Osteoblast (primary cell): Measurements from ENCODE around the gene GRIN3B. TPM values are rescaled to one million over a fixed set of nuclear protein-coding genes. Genes with fewer than 3 reads are reported as not detected.
A peak's percentile ranks its signal among the peaks of the same experiment; 100 is the strongest.
"Not testable (repeated sequence)": the region's sequence is repeated elsewhere in the genome, so short reads cannot be mapped to it uniquely, and the experiment has no call there.

ENCODE experiments used
- DNase-seq: peaks from one replicate; pipeline ENCODE4 v3.0.0; 2011; ENCODE audit warnings: low spot score, mixed read lengths; ENCODE audit not compliant: insufficient read length; ENCODE audit errors: missing footprints
- H2AFZ ChIP-seq: 2 replicates; pipeline ENCODE4 v1.6.0; 2011; ENCODE audit warnings: mild to moderate bottlenecking, low read length
- H3K27ac ChIP-seq: 2 replicates; pipeline ENCODE4 v1.5.1; 2011; ENCODE audit warnings: mild to moderate bottlenecking, low read depth, low read length, moderate library complexity
- H3K27me3 ChIP-seq: 2 replicates; pipeline ENCODE4 v1.6.0; 2012; ENCODE audit warnings: mild to moderate bottlenecking, control low read depth, inconsistent platforms, low read length, moderate library complexity; ENCODE audit not compliant: insufficient read depth
- H3K36me3 ChIP-seq: 2 replicates; pipeline ENCODE4 v1.5.1; 2011; ENCODE audit warnings: mild to moderate bottlenecking, low read length, control low read depth, moderate library complexity; ENCODE audit not compliant: insufficient read depth
- H3K4me1 ChIP-seq: 2 replicates; pipeline ENCODE4 v1.5.1; 2011; ENCODE audit warnings: mild to moderate bottlenecking, low read length, control low read depth, moderate library complexity; ENCODE audit not compliant: insufficient read depth
- H3K4me2 ChIP-seq: 2 replicates; pipeline ENCODE4 v1.6.0; 2011; ENCODE audit warnings: mild to moderate bottlenecking, low read length; ENCODE audit not compliant: insufficient read depth
- H3K4me3 ChIP-seq: fragments of 200-600 bp; sonication (generic); 3 replicates; pipeline ENCODE4 v1.5.1; 2012; ENCODE audit warnings: mild to moderate bottlenecking, low read length, inconsistent platforms; ENCODE audit not compliant: insufficient read depth
- H3K79me2 ChIP-seq: 2 replicates; pipeline ENCODE4 v1.6.0; 2012; ENCODE audit warnings: mild to moderate bottlenecking, low read length, control low read depth, inconsistent platforms; ENCODE audit not compliant: insufficient read depth
- H3K9me3 ChIP-seq: 2 replicates; pipeline ENCODE4 v1.5.1; 2011; ENCODE audit warnings: low read depth, low read length, control low read depth
- H4K20me1 ChIP-seq: 2 replicates; pipeline ENCODE4 v1.6.0; 2012; ENCODE audit warnings: mild to moderate bottlenecking, low read length, control low read depth; ENCODE audit not compliant: insufficient read depth
- total RNA-seq: library from RNA; depleted of rRNA; stranded (reverse); fragments of >200 nt; gene quantifications from 2 replicates; pipeline ENCODE4 v1.2.3, GENCODE V29; 2012
- TF ChIP-seq, protein P1 (sequence below): IDR thresholded peaks from 2 replicates; pipeline ENCODE4 v1.5.1; 2011; ENCODE audit warnings: mild to moderate bottlenecking, low read depth, low read length, moderate library complexity; ENCODE audit errors: extremely low read depth

GRIN3B gene
- total RNA-seq, 1 donor: not detected

DNA sequence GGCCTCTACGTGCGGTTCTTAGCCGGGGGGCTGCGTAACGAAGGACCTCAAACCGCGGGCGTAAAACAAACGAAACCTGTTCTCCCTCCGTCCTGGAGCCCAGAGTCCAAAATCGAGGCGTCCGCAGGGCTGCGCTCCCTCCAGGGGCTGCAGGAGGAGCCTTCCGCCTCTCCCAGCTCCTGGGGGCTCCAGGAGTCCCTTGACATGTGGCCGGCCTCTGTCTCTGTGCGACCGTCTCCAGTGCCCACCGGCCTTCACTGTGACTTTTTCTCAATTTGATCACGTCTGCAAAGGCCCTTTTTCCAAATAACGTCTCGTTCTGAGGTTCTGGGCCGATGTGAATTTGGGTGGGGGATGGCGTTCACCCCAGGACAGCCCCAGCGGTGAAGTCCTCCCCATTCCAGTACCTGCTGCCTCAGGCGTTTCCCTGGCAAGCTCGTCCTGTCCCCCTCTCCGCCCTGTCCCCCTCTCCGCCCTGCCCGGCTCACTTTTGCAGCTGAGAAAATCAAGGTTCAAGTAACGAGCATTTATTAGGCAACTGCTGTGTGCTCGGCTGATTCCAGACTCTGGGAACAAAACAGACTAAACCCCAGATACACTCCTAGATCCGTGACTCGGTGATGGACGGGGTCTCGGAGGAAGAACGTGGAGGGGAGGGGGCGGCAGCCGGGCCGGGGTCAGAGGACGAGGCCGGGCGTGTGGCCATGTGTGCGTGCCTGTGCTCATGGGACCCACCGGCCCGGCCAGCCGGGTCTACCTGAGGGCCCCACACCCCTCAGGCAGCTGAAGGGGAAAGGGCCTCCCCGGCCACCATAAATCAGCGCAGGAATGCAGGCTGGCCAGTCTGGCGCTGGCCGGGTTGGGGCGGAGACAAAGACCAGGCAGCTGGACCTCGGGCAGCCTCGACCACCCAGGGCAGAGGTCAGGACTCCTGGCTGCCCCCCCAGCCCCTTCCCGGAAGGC is 44.1 kb upstream of the GRIN3B start:
- Histone ChIP-seq H3K9me3 (no peaks in the 10 kb centered on the region), H4K20me1 (no peaks in the 10 kb centered on the region), H2AFZ (no peak overlapping the region), H3K4me2 (no peak overlapping the region), H3K4me1 (peaks cover 14% of the 10 kb centered on the region), H3K27ac (no peak overlapping the region), H3K79me2 (peaks cover 29% of the 10 kb centered on the region), H3K4me3 (no peak overlapping the region), H3K36me3 (no peaks in the 10 kb centered on the region), H3K27me3 (no peaks in the 10 kb centered on the region)
- no peak for DNase-seq
- TF ChIP-seq, protein P1, sequence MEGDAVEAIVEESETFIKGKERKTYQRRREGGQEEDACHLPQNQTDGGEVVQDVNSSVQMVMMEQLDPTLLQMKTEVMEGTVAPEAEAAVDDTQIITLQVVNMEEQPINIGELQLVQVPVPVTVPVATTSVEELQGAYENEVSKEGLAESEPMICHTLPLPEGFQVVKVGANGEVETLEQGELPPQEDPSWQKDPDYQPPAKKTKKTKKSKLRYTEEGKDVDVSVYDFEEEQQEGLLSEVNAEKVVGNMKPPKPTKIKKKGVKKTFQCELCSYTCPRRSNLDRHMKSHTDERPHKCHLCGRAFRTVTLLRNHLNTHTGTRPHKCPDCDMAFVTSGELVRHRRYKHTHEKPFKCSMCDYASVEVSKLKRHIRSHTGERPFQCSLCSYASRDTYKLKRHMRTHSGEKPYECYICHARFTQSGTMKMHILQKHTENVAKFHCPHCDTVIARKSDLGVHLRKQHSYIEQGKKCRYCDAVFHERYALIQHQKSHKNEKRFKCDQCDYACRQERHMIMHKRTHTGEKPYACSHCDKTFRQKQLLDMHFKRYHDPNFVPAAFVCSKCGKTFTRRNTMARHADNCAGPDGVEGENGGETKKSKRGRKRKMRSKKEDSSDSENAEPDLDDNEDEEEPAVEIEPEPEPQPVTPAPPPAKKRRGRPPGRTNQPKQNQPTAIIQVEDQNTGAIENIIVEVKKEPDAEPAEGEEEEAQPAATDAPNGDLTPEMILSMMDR: no peak

DNA sequence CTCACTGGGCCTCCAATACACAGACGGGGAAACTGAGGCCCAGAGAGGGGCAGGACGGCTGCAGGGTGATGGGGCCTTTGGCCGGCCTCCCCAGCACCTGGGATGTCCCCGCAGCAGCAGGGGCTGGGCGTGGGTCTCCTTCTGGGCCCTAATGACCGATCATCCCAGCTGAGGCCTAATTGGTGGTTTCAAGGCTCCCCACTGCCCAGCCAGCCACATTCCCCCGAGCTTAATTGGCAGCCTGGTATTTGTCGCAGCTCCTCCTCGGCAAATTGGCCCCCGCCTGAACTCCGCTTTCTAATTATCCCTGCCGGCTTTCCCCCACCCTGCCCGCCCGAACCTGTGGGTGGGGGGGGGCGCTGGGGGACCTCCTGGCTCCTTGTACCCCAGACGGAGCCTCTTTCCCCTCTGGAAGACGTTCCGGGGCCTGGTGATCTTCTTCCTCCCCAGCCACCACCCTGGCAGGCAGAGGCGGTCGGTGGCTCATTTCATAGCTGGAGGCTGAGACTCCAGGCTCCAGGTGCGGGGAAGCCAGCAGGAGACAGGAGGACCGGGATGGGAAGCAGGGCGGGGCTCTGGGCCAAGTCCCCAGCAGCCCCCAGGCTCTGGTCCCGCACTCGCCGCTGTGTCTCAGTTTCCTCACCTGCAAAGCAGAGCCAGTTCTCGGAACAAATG is 43.3 kb upstream of the GRIN3B start:
- peaks cover 29% of the 10 kb centered on the region for H3K79me2 ChIP-seq
- no peak overlapping the region for H3K4me3 ChIP-seq
- TF ChIP-seq, protein P1: no peak
- peaks cover 10% of the 10 kb centered on the region for H3K4me1 ChIP-seq
- H4K20me1 ChIP-seq: no peaks in the 10 kb centered on the region
- H3K36me3 ChIP-seq: no peaks in the 10 kb centered on the region
- no peak overlapping the region for H2AFZ ChIP-seq
- no peaks in the 10 kb centered on the region for H3K9me3 ChIP-seq
- no peak overlapping the region for H3K27ac ChIP-seq
- peak; percentile 96 for DNase-seq
- H3K4me2 ChIP-seq: no peak overlapping the region
- H3K27me3 ChIP-seq: no peaks in the 10 kb centered on the region

DNA sequence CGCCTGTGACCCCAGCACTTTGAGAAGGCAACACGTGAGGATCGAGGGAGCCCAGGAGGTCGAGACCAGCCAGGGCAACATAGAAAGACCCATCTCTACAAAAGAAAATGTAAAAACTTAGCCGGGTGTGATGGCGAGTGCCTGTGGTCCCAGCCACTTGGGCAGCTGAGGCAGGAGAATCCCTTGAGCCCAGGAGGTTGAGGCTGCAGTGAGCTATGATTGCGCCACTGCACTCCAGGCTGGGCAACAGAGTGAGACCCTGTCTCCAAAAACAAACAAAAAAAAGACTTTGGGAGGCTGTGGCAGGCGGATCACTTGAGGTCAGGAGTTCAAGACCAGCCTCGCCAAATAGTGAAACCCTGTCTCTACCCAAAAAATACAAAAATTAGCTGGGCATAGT is 42.6 kb upstream of the GRIN3B start:
- H3K27me3 ChIP-seq, H3K4me1 ChIP-seq, H3K4me2 ChIP-seq, H3K36me3 ChIP-seq, H2AFZ ChIP-seq, H4K20me1 ChIP-seq, H3K27ac ChIP-seq, H3K9me3 ChIP-seq, H3K4me3 ChIP-seq, DNase-seq: not testable (repeated sequence)
- peaks cover 27% of the 10 kb centered on the region for H3K79me2 ChIP-seq

DNA sequence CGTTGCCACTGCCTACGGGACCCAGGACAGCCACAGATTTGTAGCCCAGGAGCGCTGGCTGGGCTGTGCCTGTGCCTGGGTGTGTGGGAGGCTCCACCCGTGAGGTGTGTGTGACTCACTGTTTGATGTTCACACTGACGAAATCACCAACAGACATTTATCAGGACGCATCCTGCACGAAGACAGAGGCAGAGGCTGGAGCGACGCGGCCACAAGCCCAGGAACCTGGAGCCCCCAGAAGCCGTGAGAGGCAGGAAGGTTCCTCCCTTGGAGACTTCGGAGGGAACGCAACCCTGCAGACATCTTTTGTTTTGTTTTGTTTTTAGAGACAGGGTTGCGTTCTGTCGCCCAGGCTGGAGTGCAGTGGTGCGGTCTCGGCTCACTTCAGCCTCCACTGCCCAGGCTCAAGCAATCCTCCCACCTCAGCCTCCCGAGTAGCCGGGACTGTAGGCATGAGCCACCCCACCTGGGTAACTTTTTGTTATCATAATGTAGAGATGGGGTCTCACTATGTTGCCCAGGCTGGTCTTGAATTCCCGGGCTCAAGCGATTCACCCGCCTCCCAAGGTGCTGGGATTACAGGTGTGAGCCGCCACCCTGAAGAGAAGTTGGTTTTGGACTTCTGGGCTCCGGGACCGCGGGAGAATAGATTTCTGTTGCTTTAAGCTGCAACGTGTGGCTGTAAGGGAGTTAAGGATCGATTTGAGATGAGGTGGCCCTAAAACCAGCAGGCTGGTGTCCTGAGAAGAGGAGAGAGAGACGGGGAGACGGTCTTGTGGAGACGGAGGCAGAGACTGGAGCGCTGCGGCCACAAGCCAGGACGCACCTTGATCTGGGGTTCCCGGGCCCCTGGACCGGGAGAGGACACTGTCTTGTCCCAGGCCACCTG is 41.0 kb upstream of the GRIN3B start:
- peaks cover 19% of the 10 kb centered on the region for H3K79me2 ChIP-seq
- no peaks in the 10 kb centered on the region for H3K36me3 ChIP-seq
- peaks cover 3% of the 10 kb centered on the region for H4K20me1 ChIP-seq
- TF ChIP-seq, protein P1: no peak
- DNase-seq: no peak
- H3K9me3 ChIP-seq: no peaks in the 10 kb centered on the region
- peaks cover 8% of the 10 kb centered on the region for H3K4me1 ChIP-seq
- H3K27ac ChIP-seq: no peak overlapping the region
- no peak overlapping the region for H3K4me2 ChIP-seq
- no peak overlapping the region for H3K4me3 ChIP-seq
- H3K27me3 ChIP-seq: no peaks in the 10 kb centered on the region
- H2AFZ ChIP-seq: no peak overlapping the region
